GM18508 (cell line): ENCODE measurements around the gene SRD5A1.

ENCODE experiments used
- ATAC-seq: cut with Tn5 transposase; IDR thresholded peaks from one replicate; pipeline ENCODE4 v1.9.1; 2021; ENCODE audit warnings: moderate number of reproducible peaks; ENCODE audit not compliant: insufficient read depth, unreplicated experiment

SRD5A1 gene

DNA sequence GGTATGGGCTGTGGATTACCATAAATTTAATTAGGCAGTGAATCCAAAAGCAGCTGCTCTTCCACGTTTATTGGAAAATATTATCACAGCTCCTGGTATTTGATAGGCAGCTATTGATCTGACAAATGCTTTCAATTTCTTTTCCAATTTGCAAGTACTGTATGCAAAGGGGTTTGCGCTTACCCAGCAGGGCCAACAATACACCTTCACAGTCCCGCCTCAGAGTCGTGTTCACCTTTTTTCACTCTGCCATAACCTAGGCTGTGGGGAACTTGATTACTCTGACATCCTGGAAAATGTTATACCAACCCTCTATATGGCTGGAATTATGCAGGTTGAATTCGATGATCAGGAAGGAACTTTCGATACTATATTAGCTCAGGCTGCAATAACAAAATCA, 47.7 kb downstream of the SRD5A1 start:
- ATAC-seq = no peak

DNA sequence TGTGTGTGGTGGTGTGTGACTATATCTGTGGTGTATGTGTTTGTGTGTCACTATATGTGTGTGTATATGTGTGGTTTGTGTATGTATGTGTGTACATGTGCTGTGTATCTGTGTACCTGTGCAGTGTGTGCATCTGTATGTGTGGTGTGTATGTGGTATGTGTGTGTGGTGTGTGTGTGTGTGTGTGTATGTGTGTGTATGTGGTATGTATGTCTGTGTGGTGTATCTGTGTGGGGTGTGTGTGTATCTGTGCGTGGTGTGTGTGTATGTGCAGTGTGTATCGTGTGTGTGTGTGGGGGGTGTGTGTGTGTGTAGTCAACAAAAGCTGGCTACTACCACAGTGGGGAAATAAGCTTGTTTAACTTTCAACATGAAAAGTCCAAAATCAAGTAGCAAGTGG, 48.4 kb downstream of the SRD5A1 start:
- no peak for ATAC-seq

DNA sequence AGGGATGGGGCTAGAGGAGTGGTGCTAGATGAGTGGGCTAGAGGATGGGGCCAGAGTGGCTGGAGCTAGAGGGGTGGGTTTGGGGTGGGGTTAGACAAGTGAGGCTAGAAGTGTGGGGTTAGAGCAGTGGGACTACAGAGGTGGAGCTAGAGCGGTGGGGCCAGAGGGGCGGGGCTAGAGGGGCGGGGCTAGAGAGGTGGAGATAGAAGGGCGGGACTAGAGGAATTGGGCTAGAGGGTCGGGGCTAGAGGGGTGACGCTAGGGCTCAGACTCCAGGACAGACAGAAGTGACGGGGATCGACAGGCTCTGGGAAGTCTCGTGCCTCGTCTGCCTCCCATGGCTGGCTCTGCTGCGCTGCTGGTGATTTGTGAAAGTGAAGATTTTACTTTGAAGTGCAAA, 49.0 kb downstream of the SRD5A1 start:
- no peak for ATAC-seq

DNA sequence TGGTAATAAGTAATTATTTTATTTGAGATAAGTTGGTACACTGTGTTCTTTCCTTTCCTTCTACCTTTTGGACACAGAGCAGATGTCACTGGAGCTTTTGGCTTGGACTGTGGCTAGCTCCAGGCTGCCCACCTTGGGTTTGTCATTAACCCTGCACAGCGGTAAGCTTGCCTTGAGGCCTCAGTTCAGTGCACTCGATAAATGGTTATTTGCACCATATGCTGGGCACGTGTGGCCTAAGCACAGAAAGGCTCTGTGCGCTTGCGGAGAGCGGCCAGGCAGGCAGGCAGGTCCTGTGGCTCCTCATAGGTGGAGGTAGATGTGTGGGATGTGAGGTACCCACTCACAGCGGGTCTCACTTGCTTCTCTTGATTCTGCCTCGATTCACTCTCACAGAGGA, 50.0 kb downstream of the SRD5A1 start:
- ATAC-seq = no peak

DNA sequence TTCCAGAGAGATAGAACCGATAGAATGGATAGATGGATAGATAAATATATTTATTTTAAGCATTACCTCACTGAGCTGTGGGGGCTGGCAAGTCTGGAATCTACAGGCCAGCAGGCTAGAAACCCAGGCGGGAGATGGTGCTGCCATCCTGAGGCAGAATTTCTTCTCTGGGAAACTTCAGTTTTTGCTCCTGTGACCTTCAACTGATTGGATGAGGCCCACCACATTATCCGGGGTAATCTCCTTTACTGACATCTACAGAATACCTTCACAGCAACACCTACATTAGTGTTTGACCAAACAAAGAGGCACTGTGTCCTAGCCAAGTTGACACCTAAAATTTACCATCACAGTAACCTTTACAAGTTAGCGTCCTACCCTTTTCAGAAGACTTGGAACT, 50.8 kb downstream of the SRD5A1 start:
- no peak for ATAC-seq

DNA sequence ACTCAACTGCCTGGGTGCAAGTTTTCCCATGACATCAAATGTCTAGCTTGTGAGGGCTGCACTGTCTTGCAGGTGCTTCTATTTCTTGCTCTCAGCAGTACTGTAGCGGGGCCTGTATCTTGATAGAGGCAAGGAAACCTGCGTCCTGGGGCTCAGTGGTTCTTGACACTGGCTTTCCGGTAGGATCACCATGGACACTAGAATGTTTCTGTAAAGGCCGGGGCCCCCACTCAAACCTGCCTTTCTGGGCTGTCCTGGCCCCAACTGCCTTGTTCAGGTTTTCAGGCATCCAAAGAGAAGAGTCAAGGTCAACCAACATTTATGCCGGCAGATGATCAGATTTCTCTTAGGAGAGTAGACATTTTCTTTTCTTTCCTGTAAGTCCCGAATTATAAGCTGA, 53.3 kb downstream of the SRD5A1 start:
- no peak for ATAC-seq

DNA sequence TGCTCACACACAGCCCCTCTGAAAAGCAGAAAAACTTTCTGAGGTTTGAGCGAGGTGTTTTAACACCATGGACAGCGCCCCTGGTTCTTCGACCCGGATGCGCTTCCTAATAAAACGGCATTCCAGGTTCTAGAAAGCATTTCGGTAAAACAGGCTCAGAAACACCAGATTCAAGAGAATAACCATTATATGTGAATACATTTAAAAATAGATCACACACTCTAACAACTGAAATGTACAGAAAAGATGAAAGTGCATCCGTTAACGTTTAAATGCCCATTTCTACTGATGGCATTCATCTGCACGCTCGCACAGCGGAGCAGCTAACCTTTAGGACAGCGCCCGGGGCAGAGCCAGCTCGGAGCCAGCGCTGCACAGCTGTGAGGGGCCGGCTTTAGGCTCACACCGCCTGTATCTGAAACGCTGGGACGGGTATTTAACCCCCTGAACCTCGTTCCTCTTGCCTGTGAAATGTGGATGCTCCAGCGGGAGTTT, 53.7 kb downstream of the SRD5A1 start:
- ATAC-seq = no peak

DNA sequence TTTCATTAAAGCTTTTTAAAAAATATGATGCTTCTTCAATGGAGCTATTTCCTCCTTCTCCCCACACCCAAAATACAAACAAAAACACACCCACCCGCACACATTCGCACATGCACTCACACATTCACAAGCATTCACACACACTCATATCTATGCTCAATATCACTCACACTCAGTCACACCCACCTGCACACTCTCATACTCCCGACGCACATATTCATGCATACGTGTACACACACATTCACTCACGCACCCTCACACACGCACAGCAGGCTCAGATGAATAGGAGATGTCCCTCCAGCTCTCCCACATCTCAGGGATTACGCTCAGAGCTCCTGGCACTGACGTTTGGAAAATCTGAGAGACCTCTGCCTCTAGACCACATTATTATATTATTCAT, 54.3 kb downstream of the SRD5A1 start:
- no peak for ATAC-seq

DNA sequence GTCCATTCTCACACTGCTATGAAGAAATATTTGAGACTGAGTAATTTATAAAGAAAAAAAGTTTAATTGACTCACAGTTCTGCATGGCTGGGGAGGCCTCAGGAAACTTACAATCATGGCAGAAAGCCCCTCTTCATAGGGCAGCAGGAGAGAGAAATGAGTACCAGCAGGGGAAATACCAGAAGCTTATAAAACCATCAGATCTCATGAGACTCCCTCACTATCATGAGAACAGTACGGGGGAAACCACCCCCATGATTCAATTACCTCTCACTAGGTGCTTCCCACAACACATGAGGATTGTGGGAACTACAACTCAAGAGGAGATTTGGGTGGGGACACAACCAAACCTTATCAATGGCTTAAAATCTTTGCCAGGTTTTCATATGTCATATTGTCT, 59.7 kb downstream of the SRD5A1 start:
- ATAC-seq = no peak

DNA sequence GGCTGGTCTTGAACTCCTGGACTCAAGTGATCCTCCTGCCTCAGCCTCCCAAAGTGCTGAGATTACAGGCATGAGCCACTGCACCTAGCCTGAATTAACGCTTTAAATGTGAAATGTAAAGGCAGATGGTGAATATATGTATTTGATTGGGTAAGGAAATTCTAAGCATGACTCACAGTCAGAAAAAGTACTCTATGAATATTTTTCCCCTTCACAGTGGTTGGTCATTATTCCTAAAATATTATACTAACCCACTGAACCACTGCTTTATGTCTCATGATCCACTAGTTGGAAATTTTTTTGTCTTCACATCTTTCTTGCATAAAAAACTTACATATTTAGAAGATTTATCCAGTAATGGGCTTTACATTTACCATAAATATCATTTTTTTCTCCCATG, 65.5 kb downstream of the SRD5A1 start:
- ATAC-seq = no peak

DNA sequence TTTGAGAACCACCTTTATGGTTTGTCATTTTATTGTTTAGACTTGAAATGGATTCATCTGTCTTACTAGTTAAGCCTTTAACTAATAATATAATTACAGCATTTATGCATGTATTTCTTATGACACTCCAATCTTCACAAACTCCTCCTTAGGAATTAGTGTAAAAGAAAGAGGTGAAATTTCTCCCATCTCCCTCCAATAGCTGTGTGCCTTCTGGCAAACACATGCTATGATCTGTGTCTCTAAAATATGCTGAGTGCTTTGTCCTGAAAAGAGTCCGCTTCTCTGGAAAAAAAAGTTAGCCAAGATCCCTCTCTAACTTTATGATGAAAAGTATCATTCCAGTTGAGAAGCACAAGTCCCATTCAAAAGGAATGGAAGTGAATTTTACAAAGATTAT, 66.1 kb downstream of the SRD5A1 start:
- ATAC-seq = no peak

DNA sequence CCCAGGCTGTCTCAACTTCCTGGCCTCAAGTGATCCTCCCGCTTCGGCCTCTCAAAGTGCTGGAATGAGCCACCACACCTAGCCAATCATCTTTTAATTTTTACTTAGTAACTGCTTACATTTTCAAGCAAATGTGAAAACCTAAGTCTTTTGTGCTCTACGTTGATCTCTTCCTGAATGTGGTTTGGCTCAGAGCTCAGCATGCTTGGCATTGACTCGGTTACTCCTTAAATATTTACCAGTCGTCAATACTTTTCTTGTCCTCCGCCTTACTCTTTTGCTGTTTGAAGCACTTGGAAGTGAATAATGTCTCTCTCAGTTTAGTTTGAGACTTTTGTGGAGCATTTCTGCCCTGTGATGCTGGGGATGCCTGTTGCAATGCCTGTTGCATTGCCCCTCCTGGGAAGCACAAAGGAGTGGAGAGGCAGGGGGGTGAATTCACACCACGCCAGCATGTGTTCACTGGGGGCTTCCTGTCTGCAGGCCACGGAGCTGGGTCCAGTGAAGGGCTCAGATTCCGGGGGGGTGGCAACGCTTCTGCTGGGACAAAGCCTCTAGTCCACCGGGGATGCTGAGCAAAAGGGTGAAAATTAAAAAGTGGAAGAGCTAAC, 66.9 kb downstream of the SRD5A1 start:
- no peak for ATAC-seq

DNA sequence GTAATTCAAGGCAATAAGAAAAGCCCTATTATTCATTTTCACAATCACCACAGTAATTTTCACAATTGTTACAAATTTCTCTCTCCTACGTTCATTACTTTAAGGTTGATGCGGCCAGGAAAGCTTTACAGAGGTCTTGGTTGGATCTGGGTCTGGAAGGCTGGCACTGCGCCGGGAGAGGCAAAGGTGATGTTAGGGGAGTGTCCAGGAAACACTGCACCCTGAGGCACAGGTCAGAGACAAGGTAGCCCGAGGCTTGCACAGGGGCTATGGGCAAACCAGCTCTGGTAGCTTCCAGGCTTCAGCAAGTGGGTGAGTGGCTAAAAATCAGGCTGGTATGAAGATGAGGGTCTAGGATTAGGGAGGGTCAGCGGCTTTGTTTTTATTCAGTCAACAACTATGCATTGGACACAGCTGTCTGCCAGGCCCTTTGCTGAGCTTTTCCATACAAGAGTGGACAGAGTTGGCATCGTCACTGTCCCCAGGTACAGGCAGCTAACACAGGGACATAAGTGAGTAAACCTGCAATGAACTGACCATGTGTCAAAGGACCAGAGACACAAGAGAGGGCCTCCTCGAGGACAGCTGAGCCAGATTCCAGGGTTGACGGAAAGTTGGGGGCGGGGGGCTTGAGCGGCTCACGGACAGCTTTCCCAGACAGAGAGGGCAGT, 67.6 kb downstream of the SRD5A1 start:
- no peak for ATAC-seq

DNA sequence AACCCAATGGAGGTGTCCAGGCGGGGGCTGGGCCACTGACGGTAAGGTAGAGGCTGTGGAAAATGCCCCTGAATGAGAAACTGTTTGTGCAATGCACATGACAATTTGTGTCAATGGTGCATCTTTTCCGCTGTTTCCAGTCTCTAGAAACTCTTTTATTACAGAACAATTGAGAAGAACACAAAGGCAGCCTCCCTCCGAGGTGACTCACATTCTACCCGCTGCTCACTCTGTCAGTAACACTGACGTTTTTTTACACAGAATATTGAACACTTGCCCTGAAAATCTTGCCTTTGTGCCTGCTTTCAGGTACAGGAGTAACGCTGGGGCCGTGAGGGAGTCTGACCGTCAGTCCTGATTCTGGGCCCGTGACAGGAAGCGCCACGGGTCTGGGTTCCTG, 68.3 kb downstream of the SRD5A1 start:
- ATAC-seq = no peak

DNA sequence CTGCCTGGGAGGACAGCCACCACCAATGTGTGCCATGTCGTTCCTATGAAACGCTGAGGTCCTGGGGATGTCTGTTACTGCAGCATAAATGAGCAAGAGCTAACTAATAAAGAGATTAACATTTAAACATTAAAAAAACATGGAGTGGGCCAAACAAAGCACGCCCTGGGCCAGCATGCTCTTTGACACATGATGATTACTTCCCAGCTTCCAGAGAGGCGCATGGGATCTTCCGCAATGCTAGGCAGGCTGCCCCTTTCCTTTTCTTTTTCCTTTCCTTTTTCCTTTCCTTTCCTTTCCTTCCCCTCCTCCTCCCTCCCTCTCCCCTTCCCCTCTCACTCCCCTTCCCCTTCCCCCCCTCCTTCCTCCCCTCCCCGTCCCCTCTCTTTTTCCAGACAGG, 69.4 kb downstream of the SRD5A1 start:
- no peak for ATAC-seq

DNA sequence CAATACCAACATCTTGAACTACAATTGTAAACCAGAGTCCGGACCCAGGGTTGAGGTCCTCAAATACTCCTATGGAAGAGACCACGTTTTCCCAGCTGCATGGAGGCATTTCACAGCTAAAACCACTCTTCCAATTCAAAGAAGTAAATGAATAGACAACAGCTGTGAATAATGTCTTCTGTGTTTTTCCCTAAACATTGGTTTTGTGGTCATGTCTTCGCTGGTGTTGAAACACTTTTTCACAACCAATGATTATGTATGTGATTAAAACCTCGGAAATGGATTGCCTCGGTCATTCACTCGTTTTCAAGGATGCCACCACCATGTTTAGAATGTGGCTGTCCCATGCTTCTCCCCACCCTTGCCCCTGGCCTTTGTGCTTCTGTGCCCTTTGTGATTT, 70.6 kb downstream of the SRD5A1 start:
- no peak for ATAC-seq

DNA sequence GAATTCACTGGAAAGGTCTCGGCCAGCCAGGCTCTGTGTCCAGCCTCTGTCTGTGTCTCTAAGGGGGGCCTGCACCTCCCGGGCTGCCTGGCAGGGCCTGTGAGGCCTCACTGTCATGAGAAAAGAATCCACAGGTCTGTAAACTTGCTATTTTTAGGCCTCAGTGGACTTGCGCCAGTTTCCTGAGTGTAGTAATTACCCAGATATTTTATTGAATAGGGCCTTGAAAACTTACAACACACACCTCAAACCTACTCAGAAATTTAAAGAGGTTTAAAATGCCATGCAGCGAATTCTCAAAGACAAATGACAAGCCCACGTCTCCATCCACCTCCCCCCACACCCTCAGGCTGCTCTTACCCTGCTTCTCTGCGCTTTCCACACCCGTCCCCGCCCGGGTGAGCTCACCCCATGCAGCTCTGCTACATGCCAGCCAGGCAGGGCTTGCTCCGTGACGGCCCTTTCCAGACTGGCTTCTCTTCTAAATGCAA, 71.2 kb downstream of the SRD5A1 start:
- ATAC-seq = no peak

DNA sequence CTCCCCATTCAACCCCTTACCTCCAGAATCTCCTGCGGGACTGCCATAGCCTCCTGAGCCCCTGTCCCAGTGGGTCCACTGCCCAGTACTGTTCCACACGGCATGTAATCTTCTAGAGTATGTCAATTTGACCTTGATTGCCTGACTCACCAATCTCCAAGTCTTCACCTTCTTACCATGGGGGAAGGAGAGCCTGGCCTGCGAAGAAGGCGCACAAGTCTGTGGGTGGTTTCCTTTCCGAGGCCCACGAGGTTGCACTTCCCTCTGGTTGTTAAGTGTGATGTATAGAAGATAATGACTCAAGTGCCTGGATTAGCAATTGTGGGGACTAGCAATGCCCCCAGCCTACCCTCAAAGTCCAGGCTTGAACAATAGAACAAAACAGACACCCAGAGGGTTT, 71.8 kb downstream of the SRD5A1 start:
- ATAC-seq = peak; percentile 80

DNA sequence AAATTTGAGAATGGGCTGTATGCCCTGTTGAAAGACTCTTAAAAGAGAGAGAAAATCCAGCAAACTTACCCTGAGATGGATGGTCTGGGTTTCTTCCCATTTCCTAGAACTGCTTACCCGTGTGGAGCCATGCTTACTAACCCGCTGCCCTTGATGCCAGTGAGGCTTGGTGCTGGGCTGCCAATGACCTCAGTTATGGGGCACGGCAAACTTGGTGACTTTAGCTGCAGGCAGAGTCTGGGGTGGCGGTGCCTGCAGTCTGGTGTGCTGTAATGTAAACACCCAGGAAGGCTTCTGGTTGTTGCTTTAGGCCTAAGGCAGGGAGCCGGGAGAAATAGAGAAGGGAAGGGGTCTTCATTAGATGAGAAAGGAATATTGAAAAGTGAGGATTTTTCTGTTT, 72.7 kb downstream of the SRD5A1 start:
- ATAC-seq = no peak

DNA sequence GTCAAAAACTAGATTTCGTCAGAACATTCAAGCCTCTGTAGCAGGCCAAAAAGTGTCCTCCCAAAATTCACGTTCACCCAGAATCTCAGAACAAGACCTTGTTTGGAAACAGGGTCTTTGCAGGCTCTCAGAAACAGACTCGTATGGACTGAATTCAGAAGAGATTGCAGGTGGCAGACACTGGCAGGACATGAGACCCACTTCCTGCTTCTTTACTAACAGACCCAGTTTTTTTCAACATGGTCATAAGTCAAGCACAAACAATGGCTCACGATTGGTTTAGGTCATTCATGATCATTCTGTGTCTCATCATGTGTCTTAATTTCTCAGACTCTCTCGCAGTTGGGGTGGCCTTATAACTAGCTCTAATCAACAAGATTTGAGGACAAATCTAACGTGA, 74.6 kb downstream of the SRD5A1 start:
- ATAC-seq = no peak

DNA sequence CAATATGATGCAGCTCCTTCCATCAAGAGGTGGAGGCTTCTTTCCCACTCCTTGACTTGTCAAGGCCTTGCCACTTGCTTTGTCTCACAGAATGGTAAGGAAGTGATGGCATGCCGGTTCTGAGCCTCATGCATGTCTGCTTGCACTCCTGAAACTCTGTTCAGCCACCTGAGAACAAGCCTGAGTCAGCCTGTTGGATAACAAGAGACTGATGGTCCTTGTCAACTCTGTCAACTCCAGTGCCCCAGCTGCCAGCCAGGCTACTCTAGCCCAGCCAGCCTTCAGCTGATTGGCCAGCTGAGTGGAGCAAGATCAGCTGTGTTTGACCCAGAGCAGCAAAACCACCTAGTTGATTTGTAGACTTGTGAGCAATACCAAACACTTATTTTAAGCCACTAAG, 75.6 kb downstream of the SRD5A1 start:
- ATAC-seq = no peak

DNA sequence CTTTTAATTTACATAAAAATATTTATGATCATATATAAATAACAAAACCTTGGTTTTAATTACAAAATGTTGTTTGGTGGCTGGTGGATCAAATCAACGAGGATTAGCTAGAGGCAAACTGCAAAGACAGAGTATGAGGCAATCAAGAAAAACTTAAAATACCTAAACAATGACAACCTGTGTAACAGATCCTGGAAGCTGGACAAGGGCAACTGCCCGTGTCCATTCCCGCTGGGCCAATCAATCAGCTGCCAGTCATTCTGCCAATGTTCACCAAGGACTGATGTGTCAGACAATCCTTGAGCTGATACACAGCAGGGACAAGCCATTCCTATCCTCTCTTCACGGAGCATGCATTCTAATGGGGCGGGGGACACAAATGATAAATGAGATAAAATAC, 76.8 kb downstream of the SRD5A1 start:
- ATAC-seq = no peak
